HG03139 (cell line): ENCODE measurements around the gene CFAP58.

Source experiments
- ATAC-seq: cut with Tn5 transposase; IDR thresholded peaks from one replicate; pipeline ENCODE4 v1.9.1; 2021; ENCODE audit not compliant: unreplicated experiment

CFAP58 gene

GRCh38 chr10:104321725-104322415 is 31.8 kb upstream of the CFAP58 start:
- no peak for ATAC-seq

GRCh38 chr10:104322416-104322782 is 31.2 kb upstream of the CFAP58 start:
- ATAC-seq, result no peak

- ATAC-seq, result no peak
Observed at GRCh38 chr10:104323085-104323484, 30.5 kb upstream of the CFAP58 start.

GRCh38 chr10:104323760-104324201 is 29.9 kb upstream of the CFAP58 start:
- no peak for ATAC-seq

- ATAC-seq, result peak; percentile 33
Observed at GRCh38 chr10:104324221-104324686, 29.4 kb upstream of the CFAP58 start.

GRCh38 chr10:104324931-104325330 is 28.7 kb upstream of the CFAP58 start:
- no peak for ATAC-seq

GRCh38 chr10:104325436-104326435 is 27.9 kb upstream of the CFAP58 start:
- ATAC-seq, result no peak

GRCh38 chr10:104326991-104327610 is 26.5 kb upstream of the CFAP58 start:
- no peak for ATAC-seq

GRCh38 chr10:104327745-104328645 is 25.6 kb upstream of the CFAP58 start:
- no peak for ATAC-seq

- peak; percentile 4 for ATAC-seq
Observed at GRCh38 chr10:104328646-104328895, 25.1 kb upstream of the CFAP58 start.

- ATAC-seq, result peak; percentile 45
Observed at GRCh38 chr10:104328896-104329710, 24.5 kb upstream of the CFAP58 start.

- ATAC-seq, result no peak
Observed at GRCh38 chr10:104329735-104330134, 23.9 kb upstream of the CFAP58 start.

GRCh38 chr10:104330168-104331110 is 23.2 kb upstream of the CFAP58 start:
- ATAC-seq, result no peak

GRCh38 chr10:104331208-104331838 is 22.3 kb upstream of the CFAP58 start:
- no peak for ATAC-seq

- no peak for ATAC-seq
Observed at GRCh38 chr10:104332243-104333031, 21.2 kb upstream of the CFAP58 start.

GRCh38 chr10:104333032-104333727 is 20.5 kb upstream of the CFAP58 start:
- ATAC-seq, result no peak
